Smooth muscle cell (in vitro differentiated cells): Measurements from ENCODE around the gene ABHD5. TPM values are rescaled to one million over a fixed set of nuclear protein-coding genes. Genes with fewer than 3 reads are reported as not detected.

Experiments used
- DNase-seq: peaks from one replicate; lab custom pipeline; 2025; ENCODE audit not compliant: unreplicated experiment; lab: John Stamatoyannopoulos, UW
- H2AFZ ChIP-seq: fragments of 200-600 bp; sonication (generic); 2 replicates; pipeline ENCODE4 v1.6.0; 2016; ENCODE audit warnings: antibody characterized with exemption, low read depth, mild to moderate bottlenecking
- H3F3A ChIP-seq: fragments of 200-600 bp; sonication (generic); 2 replicates; pipeline ENCODE4 v1.6.0; 2017; ENCODE audit warnings: antibody characterized with exemption, low read depth
- H3K27ac ChIP-seq: fragments of 200-600 bp; sonication (generic); 2 replicates; pipeline ENCODE4 v1.5.1; 2016; ENCODE audit warnings: low read depth, mild to moderate bottlenecking
- H3K27me3 ChIP-seq: fragments of 200-600 bp; sonication (generic); 2 replicates; pipeline ENCODE4 v1.6.1; 2016; ENCODE audit warnings: low read depth, mild to moderate bottlenecking
- H3K36me3 ChIP-seq: fragments of 200-600 bp; sonication (generic); 2 replicates; pipeline ENCODE4 v1.5.1; 2016; ENCODE audit warnings: low read depth
- H3K4me1 ChIP-seq: fragments of 200-600 bp; sonication (generic); 2 replicates; pipeline ENCODE4 v1.5.1; 2016; ENCODE audit warnings: low read depth
- H3K4me2 ChIP-seq: fragments of 200-600 bp; sonication (generic); 2 replicates; pipeline ENCODE4 v1.6.0; 2016; ENCODE audit warnings: mild to moderate bottlenecking
- H3K4me3 ChIP-seq: fragments of 200-600 bp; sonication (generic); 2 replicates; pipeline ENCODE4 v1.5.1; 2016; ENCODE audit warnings: mild to moderate bottlenecking
- H3K79me2 ChIP-seq: fragments of 200-600 bp; sonication (generic); 2 replicates; pipeline ENCODE4 v1.6.0; 2016; ENCODE audit warnings: low read depth, mild to moderate bottlenecking
- H3K9ac ChIP-seq: fragments of 200-600 bp; sonication (generic); 2 replicates; pipeline ENCODE4 v1.6.0; 2016; ENCODE audit warnings: low read depth
- H3K9me3 ChIP-seq: fragments of 200-600 bp; sonication (generic); replicated peaks from 2 replicates; pipeline ENCODE4 v1.5.1; 2016; ENCODE audit warnings: low read depth
- H4K20me1 ChIP-seq: fragments of 200-600 bp; sonication (generic); 2 replicates; pipeline ENCODE4 v1.6.0; 2016; ENCODE audit warnings: low read depth
- WGBS: methylation state at CpG from one replicate; pipeline ENCODE4 v1.1.7; 2016; ENCODE audit warnings: low lambda C conversion rate; 5-methylcytosine and 5-hydroxymethylcytosine counted together
- polyA plus RNA-seq: library from polyadenylated mRNA; unstranded; fragments of >200 nt; fragmentation: Nextera tagmentation; extraction: Ambion mirVana; gene quantifications from 2 replicates; pipeline ENCODE4 v1.2.1, GENCODE V29; 2016
- total RNA-seq: library from RNA; depleted of rRNA; stranded (reverse); fragments of >200 nt; gene quantifications from 2 replicates; pipeline ENCODE4 v1.2.3, GENCODE V29; 2014
- TF ChIP-seq, protein P1 (sequence below): fragments of 200-600 bp; sonication (generic); IDR thresholded peaks from 2 replicates; pipeline ENCODE4 v1.5.1; 2017; ENCODE audit warnings: borderline replicate concordance, mild to moderate bottlenecking, antibody characterized with exemption; ENCODE audit not compliant: insufficient read depth, poor library complexity, severe bottlenecking

The ABHD5 gene
- total and polyA plus RNA-seq, 2 experiments from 2014 or later, result 8.6 to 9.3 TPM

- Histone ChIP-seq H3K36me3 (no peaks in the 10 kb centered on the region), H3F3A (peaks cover 7% of the 10 kb centered on the region), H4K20me1 (no peaks in the 10 kb centered on the region), H2AFZ (no peak overlapping the region), H3K27ac (no peak overlapping the region), H3K9ac (no peak overlapping the region), H3K9me3 (no peaks in the 10 kb centered on the region), H3K27me3 (no peaks in the 10 kb centered on the region), H3K4me3 (no peak overlapping the region), H3K4me1 (peaks cover 12% of the 10 kb centered on the region), H3K79me2 (peaks cover 15% of the 10 kb centered on the region), H3K4me2 (no peak overlapping the region)
- DNase-seq, result no peak
- WGBS, result 97% methylated on average over 4 of the region's 4 CpGs
- TF ChIP-seq, protein P1, sequence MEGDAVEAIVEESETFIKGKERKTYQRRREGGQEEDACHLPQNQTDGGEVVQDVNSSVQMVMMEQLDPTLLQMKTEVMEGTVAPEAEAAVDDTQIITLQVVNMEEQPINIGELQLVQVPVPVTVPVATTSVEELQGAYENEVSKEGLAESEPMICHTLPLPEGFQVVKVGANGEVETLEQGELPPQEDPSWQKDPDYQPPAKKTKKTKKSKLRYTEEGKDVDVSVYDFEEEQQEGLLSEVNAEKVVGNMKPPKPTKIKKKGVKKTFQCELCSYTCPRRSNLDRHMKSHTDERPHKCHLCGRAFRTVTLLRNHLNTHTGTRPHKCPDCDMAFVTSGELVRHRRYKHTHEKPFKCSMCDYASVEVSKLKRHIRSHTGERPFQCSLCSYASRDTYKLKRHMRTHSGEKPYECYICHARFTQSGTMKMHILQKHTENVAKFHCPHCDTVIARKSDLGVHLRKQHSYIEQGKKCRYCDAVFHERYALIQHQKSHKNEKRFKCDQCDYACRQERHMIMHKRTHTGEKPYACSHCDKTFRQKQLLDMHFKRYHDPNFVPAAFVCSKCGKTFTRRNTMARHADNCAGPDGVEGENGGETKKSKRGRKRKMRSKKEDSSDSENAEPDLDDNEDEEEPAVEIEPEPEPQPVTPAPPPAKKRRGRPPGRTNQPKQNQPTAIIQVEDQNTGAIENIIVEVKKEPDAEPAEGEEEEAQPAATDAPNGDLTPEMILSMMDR, result no peak
These were observed 2.5 kb upstream of the ABHD5 start for GRCh38 chr3:43688245-43688650.

- H3K27me3 ChIP-seq, result no peaks in the 10 kb centered on the region
- no peak overlapping the region for H2AFZ ChIP-seq
- no peak overlapping the region for H3K9ac ChIP-seq
- 65% methylated on average over 2 of the region's 2 CpGs for WGBS
- peaks cover 12% of the 10 kb centered on the region for H3K4me1 ChIP-seq
- H3F3A ChIP-seq, result peaks cover 10% of the 10 kb centered on the region
- no peaks in the 10 kb centered on the region for H4K20me1 ChIP-seq
- H3K4me2 ChIP-seq, result peak overlapping the region; percentile 98
- peaks cover 15% of the 10 kb centered on the region for H3K79me2 ChIP-seq
- H3K27ac ChIP-seq, result no peak overlapping the region
- H3K36me3 ChIP-seq, result no peaks in the 10 kb centered on the region
- H3K4me3 ChIP-seq, result peak overlapping the region; percentile 95
- no peak for DNase-seq
- no peaks in the 10 kb centered on the region for H3K9me3 ChIP-seq
- TF ChIP-seq, protein P1, result no peak
These were observed 1.6 kb upstream of the ABHD5 start for GRCh38 chr3:43689166-43689565.

DNA sequence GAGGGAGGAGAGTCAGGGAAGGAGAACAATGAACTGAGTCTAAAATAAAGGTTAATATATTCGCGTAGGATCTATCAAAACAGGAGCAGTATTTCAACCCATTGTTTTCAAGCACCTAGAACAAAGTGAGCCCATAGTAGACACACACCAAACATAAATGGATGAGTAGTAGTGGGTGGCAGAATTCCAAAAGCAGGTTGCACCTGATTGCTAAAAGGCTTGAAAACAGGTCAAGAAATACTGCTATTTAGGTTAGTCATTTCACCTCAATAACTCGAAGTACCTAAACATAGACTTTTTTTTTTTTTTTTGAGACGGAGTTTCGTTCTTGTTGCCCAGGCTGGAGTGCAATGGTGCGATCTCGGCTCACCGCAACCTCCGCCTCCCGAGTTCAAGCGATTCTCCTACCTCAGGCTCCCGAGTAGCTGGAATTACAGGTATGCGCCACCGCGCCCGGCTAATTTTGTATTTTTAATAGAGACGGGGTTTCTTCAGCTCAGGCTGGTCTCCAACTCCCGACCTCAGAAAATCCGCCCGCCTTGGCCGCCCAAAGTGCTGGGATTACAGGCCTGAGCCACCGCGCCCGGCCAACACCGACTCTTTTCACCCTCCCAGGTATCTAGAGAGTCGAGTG is 855 bp upstream of the ABHD5 start:
- TF ChIP-seq, protein P1, result no peak
- peaks cover 10% of the 10 kb centered on the region for H3F3A ChIP-seq
- peak overlapping the region; percentile 98 for H3K4me2 ChIP-seq
- peak overlapping the region; percentile 100 for H2AFZ ChIP-seq
- H3K4me1 ChIP-seq, result peaks cover 12% of the 10 kb centered on the region
- H3K27ac ChIP-seq, result peak overlapping the region; percentile 36
- no peaks in the 10 kb centered on the region for H3K9me3 ChIP-seq
- no peaks in the 10 kb centered on the region for H3K36me3 ChIP-seq
- peak overlapping the region; percentile 26 for H3K9ac ChIP-seq
- no peaks in the 10 kb centered on the region for H4K20me1 ChIP-seq
- DNase-seq, result no peak
- no peaks in the 10 kb centered on the region for H3K27me3 ChIP-seq
- H3K4me3 ChIP-seq, result peak overlapping the region; percentile 95
- peaks cover 16% of the 10 kb centered on the region for H3K79me2 ChIP-seq
- WGBS, result 12% methylated on average over 26 of the region's 26 CpGs
